Endodermal cell (in vitro differentiated cells): ENCODE measurements around the gene PCDHB9. TPM values are rescaled to one million over a fixed set of nuclear protein-coding genes. Genes with fewer than 3 reads are reported as not detected.
A peak's percentile ranks its signal among the peaks of the same experiment; 100 is the strongest.
"Not testable (repeated sequence)": the region's sequence is repeated elsewhere in the genome, so short reads cannot be mapped to it uniquely, and the experiment has no call there.

Experiments used
- DNase-seq: peaks from one replicate; pipeline ENCODE4 v3.0.0-alpha.2; 2017
- H3K27ac ChIP-seq: 2 replicates; pipeline ENCODE4 v1.5.1; 2013; ENCODE audit warnings: mild to moderate bottlenecking, low read depth, low read length, moderate library complexity
- H3K27me3 ChIP-seq: 2 replicates; pipeline ENCODE4 v1.6.1; 2013; ENCODE audit warnings: mild to moderate bottlenecking, low read length, moderate library complexity; ENCODE audit not compliant: insufficient read depth, control insufficient read depth, poor library complexity, severe bottlenecking
- H3K36me3 ChIP-seq: 2 replicates; pipeline ENCODE4 v1.7.0; 2013; ENCODE audit warnings: mild to moderate bottlenecking, low read length, moderate library complexity; ENCODE audit not compliant: control insufficient read depth, insufficient read depth
- H3K4me1 ChIP-seq: one replicate; pipeline ENCODE4 v1.7.0; 2013; ENCODE audit warnings: low read length; ENCODE audit not compliant: control insufficient read depth, insufficient read depth
- H3K4me3 ChIP-seq: 2 replicates; pipeline ENCODE4 v1.5.1; 2013; ENCODE audit warnings: mild to moderate bottlenecking, low read length, moderate library complexity
- H3K9ac ChIP-seq: 2 replicates; pipeline ENCODE4 v1.6.1; 2013; ENCODE audit warnings: mild to moderate bottlenecking, low read length, moderate library complexity; ENCODE audit not compliant: poor library complexity, severe bottlenecking; ENCODE audit errors: extremely low read depth
- H3K9me3 ChIP-seq: 2 replicates; pipeline ENCODE4 v1.6.1; 2013; ENCODE audit warnings: mild to moderate bottlenecking, low read length, moderate library complexity; ENCODE audit not compliant: control insufficient read depth
- H3K27ac Mint-ChIP-seq: 2 replicates; pipeline ENCODE4 v1.8.0; 2020; ENCODE audit warnings: mixed read lengths
- H3K27me3 Mint-ChIP-seq: 2 replicates; pipeline ENCODE4 v1.8.0; 2021; ENCODE audit warnings: mild to moderate bottlenecking, mixed read lengths; ENCODE audit not compliant: insufficient read depth
- H3K36me3 Mint-ChIP-seq: 2 replicates; pipeline ENCODE4 v1.8.0; 2020; ENCODE audit warnings: low read depth, mixed read lengths
- H3K4me1 Mint-ChIP-seq: 2 replicates; pipeline ENCODE4 v1.8.0; 2020; ENCODE audit warnings: mixed read lengths
- H3K4me3 Mint-ChIP-seq: 2 replicates; pipeline ENCODE4 v1.8.0; 2020; ENCODE audit warnings: mild to moderate bottlenecking, moderate library complexity, mixed read lengths
- H3K9me3 Mint-ChIP-seq: 2 replicates; pipeline ENCODE4 v1.8.0; 2020; ENCODE audit warnings: mild to moderate bottlenecking, mixed read lengths
- whole genome bisulfite sequencing, 2 experiments: methylation state at CpG; one replicate each; pipeline versions ENCODE4 v1.1.5 to v1.1.7; 2013; ENCODE audit warnings: missing lambda C conversion rate in 2 of 2, mixed read lengths in 1 of 2; ENCODE audit not compliant: insufficient coverage in 1 of 2, insufficient read length in 1 of 2; 5-methylcytosine and 5-hydroxymethylcytosine counted together
- total RNA-seq, 2 donors: library from RNA; stranded (reverse); fragmentation: NEBNext Ultra II Directional in 1 of 2; extraction: Animal tissue kit (Norgen Biotek cat#: 25700) in 1 of 2; gene quantifications; 2 replicates in 1 of 2; 3 replicates in 1 of 2; pipeline ENCODE4 v1.2.1, GENCODE V29; 2021
- TF ChIP-seq, protein P1 (sequence below): fragments of 200-600 bp; sonication (generic); conservative IDR thresholded peaks from 2 replicates; pipeline ENCODE4 v1.5.0; 2021; ENCODE audit warnings: antibody characterized with exemption, mild to moderate bottlenecking

The PCDHB9 gene
- total RNA-seq, 2 donors from 2014 or later = 3.2 to 5.1 TPM

DNA sequence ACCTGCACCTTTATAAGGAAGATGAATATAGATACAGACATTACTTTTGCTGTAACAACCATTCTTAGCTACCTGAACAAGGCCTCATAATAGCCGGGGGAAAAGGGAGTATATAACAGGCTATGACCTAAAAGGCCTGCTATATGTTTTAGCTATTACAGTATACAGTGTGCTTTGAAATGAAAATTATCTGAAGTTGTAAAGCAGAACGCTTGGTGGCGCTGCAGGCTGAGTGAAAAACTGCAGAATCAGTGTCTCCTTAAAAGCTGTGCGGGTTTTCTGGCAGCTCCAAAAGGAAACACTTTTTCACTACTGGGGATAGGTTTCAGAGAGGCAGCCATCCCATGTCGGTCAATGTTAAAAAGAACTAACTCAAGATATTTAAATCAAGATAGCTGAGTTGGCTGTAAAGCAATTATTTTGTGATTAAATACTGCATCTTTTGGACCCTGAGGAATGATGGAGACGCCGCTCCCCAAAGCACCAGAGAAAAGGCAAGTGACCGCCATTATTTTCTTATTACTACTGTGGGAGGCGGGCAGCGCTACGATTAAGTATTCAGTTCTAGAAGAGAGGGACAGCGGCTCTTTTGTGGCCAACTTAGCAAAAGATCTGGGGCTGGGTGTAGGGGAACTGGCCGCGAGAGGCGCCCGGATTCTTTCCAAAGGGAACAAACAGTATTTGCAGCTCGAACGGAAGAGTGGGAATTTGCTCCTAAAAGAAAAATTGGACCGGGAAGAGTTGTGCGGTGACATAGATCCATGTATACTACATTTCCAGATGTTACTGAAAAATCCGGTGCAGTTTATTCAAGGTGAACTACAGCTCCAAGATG, 31.2 kb upstream of the PCDHB9 start:
- Histone ChIP-seq H3K27ac (no peak overlapping the region), H3K9me3 (peaks cover 3% of the 10 kb centered on the region), H3K4me1 (no peaks in the 10 kb centered on the region), H3K9ac (no peak overlapping the region), H3K36me3 (no peaks in the 10 kb centered on the region), H3K4me3 (no peak overlapping the region), H3K27me3 (no peaks in the 10 kb centered on the region)
- no peaks in the 10 kb centered on the region for H3K4me1 Mint-ChIP-seq
- H3K27me3 Mint-ChIP-seq = peaks cover 3% of the 10 kb centered on the region
- DNase-seq = peak; percentile 70
- WGBS, 2 experiments = 84 to 90% methylated on average over 20 to 21 of the region's 21 CpGs
- peak overlapping the region; percentile 61 for H3K4me3 Mint-ChIP-seq
- TF ChIP-seq, protein P1, sequence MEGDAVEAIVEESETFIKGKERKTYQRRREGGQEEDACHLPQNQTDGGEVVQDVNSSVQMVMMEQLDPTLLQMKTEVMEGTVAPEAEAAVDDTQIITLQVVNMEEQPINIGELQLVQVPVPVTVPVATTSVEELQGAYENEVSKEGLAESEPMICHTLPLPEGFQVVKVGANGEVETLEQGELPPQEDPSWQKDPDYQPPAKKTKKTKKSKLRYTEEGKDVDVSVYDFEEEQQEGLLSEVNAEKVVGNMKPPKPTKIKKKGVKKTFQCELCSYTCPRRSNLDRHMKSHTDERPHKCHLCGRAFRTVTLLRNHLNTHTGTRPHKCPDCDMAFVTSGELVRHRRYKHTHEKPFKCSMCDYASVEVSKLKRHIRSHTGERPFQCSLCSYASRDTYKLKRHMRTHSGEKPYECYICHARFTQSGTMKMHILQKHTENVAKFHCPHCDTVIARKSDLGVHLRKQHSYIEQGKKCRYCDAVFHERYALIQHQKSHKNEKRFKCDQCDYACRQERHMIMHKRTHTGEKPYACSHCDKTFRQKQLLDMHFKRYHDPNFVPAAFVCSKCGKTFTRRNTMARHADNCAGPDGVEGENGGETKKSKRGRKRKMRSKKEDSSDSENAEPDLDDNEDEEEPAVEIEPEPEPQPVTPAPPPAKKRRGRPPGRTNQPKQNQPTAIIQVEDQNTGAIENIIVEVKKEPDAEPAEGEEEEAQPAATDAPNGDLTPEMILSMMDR = peak; percentile 76
- peaks cover 30% of the 10 kb centered on the region for H3K36me3 Mint-ChIP-seq
- H3K9me3 Mint-ChIP-seq = peaks cover 32% of the 10 kb centered on the region
- peak overlapping the region; percentile 30 for H3K27ac Mint-ChIP-seq

DNA sequence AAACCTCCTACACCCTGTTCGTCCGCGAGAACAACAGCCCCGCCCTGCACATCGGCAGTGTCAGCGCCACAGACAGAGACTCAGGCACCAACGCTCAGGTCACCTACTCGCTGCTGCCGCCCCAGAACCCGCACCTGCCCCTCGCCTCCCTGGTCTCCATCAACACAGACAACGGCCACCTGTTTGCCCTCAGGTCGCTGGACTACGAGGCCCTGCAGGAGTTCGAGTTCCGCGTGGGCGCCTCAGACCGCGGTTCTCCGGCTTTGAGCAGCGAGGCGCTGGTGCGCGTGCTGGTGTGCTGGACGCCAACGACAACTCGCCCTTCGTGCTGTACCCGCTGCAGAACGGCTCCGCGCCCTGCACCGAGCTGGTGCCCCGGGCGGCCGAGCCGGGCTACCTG, 29.6 kb upstream of the PCDHB9 start:
- H3K36me3 ChIP-seq, H3K4me1 Mint-ChIP-seq, H3K27ac Mint-ChIP-seq, H3K27me3 Mint-ChIP-seq, DNase-seq, H3K4me3 Mint-ChIP-seq, H3K27ac ChIP-seq, H3K9me3 ChIP-seq, H3K9ac ChIP-seq, H3K27me3 ChIP-seq, H3K4me3 ChIP-seq, H3K4me1 ChIP-seq: not testable (repeated sequence)
- 60 to 96% methylated on average over 1 to 29 of the region's 38 CpGs for WGBS, 2 experiments
- peaks cover 21% of the 10 kb centered on the region for H3K9me3 Mint-ChIP-seq
- peaks cover 19% of the 10 kb centered on the region for H3K36me3 Mint-ChIP-seq

DNA sequence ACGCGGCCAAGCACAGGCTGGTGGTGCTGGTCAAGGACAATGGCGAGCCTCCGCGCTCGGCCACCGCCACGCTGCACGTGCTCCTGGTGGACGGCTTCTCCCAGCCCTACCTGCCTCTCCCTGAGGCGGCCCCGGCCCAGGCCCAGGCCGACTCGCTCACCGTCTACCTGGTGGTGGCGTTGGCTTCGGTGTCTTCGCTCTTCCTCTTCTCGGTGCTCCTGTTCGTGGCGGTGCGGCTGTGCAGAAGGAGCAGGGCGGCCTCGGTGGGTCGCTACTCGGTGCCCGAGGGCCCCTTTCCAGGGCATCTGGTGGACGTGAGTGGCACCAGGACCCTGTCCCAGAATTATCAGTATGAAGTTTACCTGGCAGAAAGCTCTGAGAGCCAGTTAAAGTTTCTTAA, 29.1 kb upstream of the PCDHB9 start:
- not testable (repeated sequence) for DNase-seq, H3K27me3 ChIP-seq, H3K4me1 Mint-ChIP-seq, H3K27ac ChIP-seq, H3K4me3 ChIP-seq, H3K4me3 Mint-ChIP-seq, H3K36me3 ChIP-seq, H3K9ac ChIP-seq, H3K27me3 Mint-ChIP-seq, H3K9me3 ChIP-seq, H3K4me1 ChIP-seq, H3K27ac Mint-ChIP-seq
- peaks cover 20% of the 10 kb centered on the region for H3K9me3 Mint-ChIP-seq
- peaks cover 17% of the 10 kb centered on the region for H3K36me3 Mint-ChIP-seq
- 91 to 95% methylated on average over 7 to 22 of the region's 28 CpGs for WGBS, 2 experiments

DNA sequence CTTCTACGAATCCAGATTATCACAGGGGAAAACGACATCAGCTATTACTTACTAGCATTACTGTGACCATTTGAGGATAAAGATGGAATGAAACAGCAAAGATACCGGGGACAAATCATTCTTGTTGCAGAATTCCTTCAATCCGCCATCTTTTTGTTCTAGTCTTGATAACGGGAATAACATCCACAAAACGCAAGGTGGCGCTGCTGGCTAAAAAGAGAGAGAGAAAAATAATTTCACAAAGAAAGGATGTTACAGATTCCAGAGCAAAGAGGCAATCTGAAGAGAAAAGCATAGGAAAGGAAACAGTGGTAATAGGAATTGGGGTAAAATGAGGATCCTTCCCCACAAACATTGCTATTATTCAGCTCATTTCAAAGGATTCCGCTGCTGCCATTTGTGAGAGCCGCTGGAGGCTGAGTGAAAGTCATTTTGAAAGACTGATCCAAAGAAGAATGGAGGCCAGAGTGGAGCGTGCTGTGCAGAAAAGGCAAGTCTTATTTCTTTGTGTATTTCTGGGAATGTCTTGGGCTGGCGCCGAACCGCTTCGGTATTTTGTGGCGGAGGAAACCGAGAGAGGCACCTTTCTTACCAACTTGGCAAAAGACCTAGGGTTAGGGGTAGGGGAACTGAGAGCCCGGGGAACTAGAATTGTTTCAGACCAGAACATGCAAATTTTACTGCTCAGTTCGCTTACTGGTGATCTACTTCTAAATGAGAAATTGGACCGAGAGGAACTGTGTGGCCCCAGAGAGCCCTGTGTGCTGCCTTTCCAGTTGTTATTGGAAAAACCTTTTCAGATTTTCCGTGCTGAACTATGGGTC, 14.4 kb upstream of the PCDHB9 start, which contains the start of gene PCDHB7:
TSS of gene PCDHB7 (plus strand) at position 264 of the 824 bp plus-strand sequence. CDS start at position 456, 192 bp downstream.
- Histone ChIP-seq H3K36me3 (no peaks in the 10 kb centered on the region), H3K9me3 (peaks cover 9% of the 10 kb centered on the region), H3K4me3 (no peak within 1 kb of the TSS), H3K9ac (no peak within 1 kb of the TSS), H3K27ac (no peak within 1 kb of the TSS), H3K27me3 (no peaks in the 10 kb centered on the region), H3K4me1 (no peaks in the 10 kb centered on the region)
- WGBS, 2 experiments = 75 to 81% methylated on average over 17 to 20 of the region's 20 CpGs
- Mint-ChIP-seq H3K27ac (no peak within 1 kb of the TSS), H3K4me3 (no peak within 1 kb of the TSS), H3K4me1 (no peaks in the 10 kb centered on the region), H3K9me3 (peaks cover 22% of the 10 kb centered on the region), H3K27me3 (no peaks in the 10 kb centered on the region), H3K36me3 (no peaks in the 10 kb centered on the region)
- TF ChIP-seq, protein P1 = peak; percentile 89
- peak; percentile 82 for DNase-seq

DNA sequence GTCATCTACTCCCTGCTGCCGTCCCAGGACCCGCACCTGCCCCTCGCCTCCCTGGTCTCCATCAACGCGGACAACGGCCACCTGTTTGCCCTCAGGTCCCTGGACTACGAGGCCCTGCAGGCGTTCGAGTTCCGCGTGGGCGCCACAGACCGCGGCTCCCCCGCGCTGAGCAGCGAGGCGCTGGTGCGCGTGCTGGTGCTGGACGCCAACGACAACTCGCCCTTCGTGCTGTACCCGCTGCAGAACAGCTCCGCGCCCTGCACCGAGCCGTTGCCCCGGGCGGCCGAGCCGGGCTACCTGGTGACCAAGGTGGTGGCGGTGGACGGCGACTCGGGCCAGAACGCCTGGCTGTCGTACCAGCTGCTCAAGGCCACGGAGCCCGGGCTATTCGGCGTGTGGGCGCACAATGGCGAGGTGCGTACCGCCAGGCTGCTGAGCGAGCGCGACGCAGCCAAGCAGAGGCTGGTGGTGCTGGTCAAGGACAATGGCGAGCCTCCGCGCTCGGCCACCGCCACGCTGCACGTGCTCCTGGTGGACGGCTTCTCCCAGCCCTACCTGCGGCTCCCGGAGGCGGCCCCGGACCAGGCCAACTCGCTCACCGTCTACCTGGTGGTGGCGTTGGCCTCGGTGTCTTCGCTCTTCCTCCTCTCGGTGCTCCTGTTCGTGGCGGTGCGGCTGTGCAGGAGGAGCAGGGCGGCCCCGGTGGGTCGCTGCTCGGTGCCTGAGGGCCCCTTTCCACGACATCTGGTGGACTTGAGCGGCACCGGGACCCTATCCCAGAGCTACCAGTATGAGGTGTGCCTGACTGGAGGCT, 12.5 kb upstream of the PCDHB9 start:
- not testable (repeated sequence) for H3K4me3 Mint-ChIP-seq
- 93 to 96% methylated on average over 32 to 70 of the region's 79 CpGs for WGBS, 2 experiments

More for the DNA sequence above, 12.5 kb upstream of the PCDHB9 start:
- not testable (repeated sequence) for H3K27me3 Mint-ChIP-seq, H3K27me3 ChIP-seq, H3K9ac ChIP-seq, DNase-seq, H3K4me3 ChIP-seq, H3K27ac Mint-ChIP-seq, H3K4me1 Mint-ChIP-seq, H3K27ac ChIP-seq, H3K36me3 ChIP-seq, H3K36me3 Mint-ChIP-seq, H3K4me1 ChIP-seq
- peaks cover 13% of the 10 kb centered on the region for H3K9me3 ChIP-seq
- H3K9me3 Mint-ChIP-seq = peaks cover 22% of the 10 kb centered on the region
